SU-DHL-6 (cell line): ENCODE measurements around the gene SLC2A6.

Experiments
- H2AFZ ChIP-seq: fragments of 200-600 bp; sonication (generic); 2 replicates; pipeline ENCODE4 v1.6.1; 2014; ENCODE audit warnings: low read depth, mild to moderate bottlenecking, moderate library complexity, mixed read lengths, antibody characterized with exemption, low read length; ENCODE audit not compliant: severe bottlenecking
- H3F3A ChIP-seq: fragments of 200-600 bp; shearing (Covaris generic); 2 replicates; pipeline ENCODE4 v1.6.0; 2016; ENCODE audit warnings: antibody characterized with exemption, mild to moderate bottlenecking; ENCODE audit not compliant: insufficient read depth
- H3K27ac ChIP-seq: fragments of 200-600 bp; sonication (generic); 2 replicates; pipeline ENCODE4 v1.5.1; 2016; ENCODE audit warnings: low read depth, mild to moderate bottlenecking, low read length, moderate library complexity, mixed read lengths
- H3K27me3 ChIP-seq: fragments of 200-600 bp; sonication (generic), shearing (Covaris generic); 2 replicates; pipeline ENCODE4 v1.6.0; 2014; ENCODE audit warnings: mild to moderate bottlenecking, low read length
- H3K36me3 ChIP-seq: fragments of 200-600 bp; sonication (generic); 2 replicates; pipeline ENCODE4 v1.6.1; 2014; ENCODE audit warnings: mild to moderate bottlenecking, low read length, mixed read lengths
- H3K4me2 ChIP-seq: fragments of 300-600, 200-600 bp; shearing (Covaris generic), sonication (generic); 2 replicates; pipeline ENCODE4 v1.6.0; 2014; ENCODE audit warnings: low read length, low read depth, mild to moderate bottlenecking; ENCODE audit not compliant: poor library complexity, severe bottlenecking
- H3K4me3 ChIP-seq: fragments of 200-600 bp; sonication (generic); 2 replicates; pipeline ENCODE4 v1.5.1; 2014; ENCODE audit warnings: antibody characterized with exemption, low read length, mild to moderate bottlenecking, mixed read lengths; ENCODE audit not compliant: insufficient read depth, poor library complexity, severe bottlenecking
- H3K79me2 ChIP-seq: fragments of 200-600 bp; sonication (generic); 2 replicates; pipeline ENCODE4 v1.6.1; 2014; ENCODE audit warnings: mild to moderate bottlenecking, low read length, moderate library complexity; ENCODE audit not compliant: insufficient read depth
- H3K9ac ChIP-seq: fragments of 200-600 bp; sonication (generic); 2 replicates; pipeline ENCODE4 v1.7.0; 2014; ENCODE audit warnings: mild to moderate bottlenecking, low read length
- H3K9me2 ChIP-seq: fragments of 200-600 bp; sonication (generic); replicated peaks from 2 replicates; pipeline ENCODE4 v1.6.1; 2014; ENCODE audit warnings: low read length; ENCODE audit not compliant: insufficient read depth
- H3K9me3 ChIP-seq: fragments of 200-600 bp; sonication (generic); 2 replicates; pipeline ENCODE4 v1.6.1; 2014; ENCODE audit warnings: low read length, mixed read lengths; ENCODE audit not compliant: insufficient read depth
- H4K20me1 ChIP-seq: fragments of 200-600 bp; sonication (generic); 2 replicates; pipeline ENCODE4 v1.6.1; 2014; ENCODE audit warnings: low read depth, mild to moderate bottlenecking, antibody characterized with exemption, low read length, moderate library complexity, mixed read lengths
- CTCF ChIP-seq: fragments of 200-600 bp; sonication (generic); IDR thresholded peaks from one replicate; pipeline ENCODE4 v1.5.1; 2017; ENCODE audit warnings: antibody characterized with exemption, mild to moderate bottlenecking, low read length, moderate library complexity; ENCODE audit not compliant: insufficient read depth, poor library complexity, severe bottlenecking
- EZH2phosphoT487 ChIP-seq: fragments of 200-600 bp; sonication (generic), shearing (Covaris generic); conservative IDR thresholded peaks from 2 replicates; pipeline ENCODE4 v1.6.1; 2018; ENCODE audit warnings: mild to moderate bottlenecking, antibody characterized with exemption, low read length, moderate library complexity, mixed read lengths

Gene SLC2A6

GRCh38 chr9:133477992-133478850 is 678 bp downstream of the SLC2A6 start:
- peaks cover 7% of the 10 kb centered on the region; the same call in 1 of the 2 replicates for H3K79me2 ChIP-seq
- peak overlapping the region; percentile 97 for H3K9ac ChIP-seq
- H3K27me3 ChIP-seq: no peaks in the 10 kb centered on the region
- TF ChIP-seq EZH2phosphoT487 (no peak), CTCF (no peak)
- no peaks in the 10 kb centered on the region for H4K20me1 ChIP-seq
- H3K4me3 ChIP-seq: peak overlapping the region; percentile 55
- peak overlapping the region; percentile 80 for H2AFZ ChIP-seq
- H3K4me2 ChIP-seq: peak overlapping the region; percentile 75
- peaks cover 5% of the 10 kb centered on the region for H3F3A ChIP-seq
- no peaks in the 10 kb centered on the region for H3K9me3 ChIP-seq
- H3K27ac ChIP-seq: peak overlapping the region; percentile 88
- no peaks in the 10 kb centered on the region for H3K9me2 ChIP-seq
- H3K36me3 ChIP-seq: no peaks in the 10 kb centered on the region

DNA sequence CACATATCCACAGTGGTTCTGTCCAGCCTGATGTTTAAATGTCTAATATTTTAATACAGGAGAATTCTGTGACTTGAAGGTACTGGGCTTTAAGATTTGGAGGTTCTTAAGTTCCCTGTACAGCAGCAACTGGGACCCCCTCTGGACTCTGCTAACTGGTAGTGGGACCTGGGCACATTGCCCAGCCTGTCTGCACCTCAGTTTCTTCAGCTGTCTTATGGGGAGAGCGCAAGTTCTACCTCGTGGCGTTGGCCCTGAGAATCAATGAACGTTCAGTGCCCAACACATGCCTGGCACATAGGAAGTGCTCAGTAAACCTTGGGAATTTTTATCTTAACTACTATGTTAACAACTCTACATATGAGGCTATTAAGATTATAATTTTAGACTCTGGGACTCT is 1.4 kb downstream of the SLC2A6 start:
- H3F3A ChIP-seq: peaks cover 5% of the 10 kb centered on the region
- H3K36me3 ChIP-seq: no peaks in the 10 kb centered on the region
- no peaks in the 10 kb centered on the region for H3K9me3 ChIP-seq
- no peaks in the 10 kb centered on the region for H3K9me2 ChIP-seq
- TF ChIP-seq EZH2phosphoT487 (no peak), CTCF (no peak)
- peaks cover 7% of the 10 kb centered on the region; the same call in 1 of the 2 replicates for H3K79me2 ChIP-seq
- H4K20me1 ChIP-seq: no peaks in the 10 kb centered on the region
- H3K9ac ChIP-seq: peak overlapping the region; percentile 97
- no peaks in the 10 kb centered on the region for H3K27me3 ChIP-seq
- no peak overlapping the region for H2AFZ ChIP-seq
- peak overlapping the region; percentile 75 for H3K4me2 ChIP-seq
- peak overlapping the region; percentile 55 for H3K4me3 ChIP-seq
- H3K27ac ChIP-seq: peak overlapping the region; percentile 88

- H3K9me2 ChIP-seq: no peaks in the 10 kb centered on the region
- H3K27me3 ChIP-seq: no peaks in the 10 kb centered on the region
- H3K4me3 ChIP-seq: no peak overlapping the region
- peaks cover 5% of the 10 kb centered on the region for H3F3A ChIP-seq
- peak overlapping the region; percentile 75 for H3K4me2 ChIP-seq
- no peak overlapping the region for H3K9ac ChIP-seq
- H3K9me3 ChIP-seq: no peaks in the 10 kb centered on the region
- TF ChIP-seq EZH2phosphoT487: no peak
- no peak for TF ChIP-seq CTCF
- H3K27ac ChIP-seq: no peak overlapping the region; the same call in 1 of the 2 replicates
- H4K20me1 ChIP-seq: no peaks in the 10 kb centered on the region
- peaks cover 7% of the 10 kb centered on the region; the same call in 1 of the 2 replicates for H3K79me2 ChIP-seq
- no peaks in the 10 kb centered on the region for H3K36me3 ChIP-seq
- H2AFZ ChIP-seq: no peak overlapping the region
Observed at GRCh38 chr9:133476941-133477340, 2.0 kb downstream of the SLC2A6 start.
